C4-2B (cell line): Measurements from ENCODE around the gene PPP4R3A.

Source experiments
- CTCF ChIP-seq: fragments of 450-650 bp; conservative IDR thresholded peaks from 2 replicates; pipeline ENCODE4 v1.5.1; 2017; ENCODE audit warnings: mild to moderate bottlenecking
- ZFX ChIP-seq: fragments of 450-650 bp; IDR thresholded peaks from 2 replicates; pipeline ENCODE4 v1.6.1; 2017

- no peak for TF ChIP-seq CTCF
- no peak for TF ChIP-seq ZFX
These were observed 3.9 kb downstream of the PPP4R3A start for GRCh38 chr14:91506226-91506625.
